D721Med (cell line): ENCODE results near the gene ADAMTSL3.
"Not testable (repeated sequence)": the region's sequence is repeated elsewhere in the genome, so short reads cannot be mapped to it uniquely, and the experiment has no call there.

ENCODE experiments used
- DNase-seq: peaks from one replicate; pipeline ENCODE4 v3.0.0; 2011; ENCODE audit warnings: low spot score; ENCODE audit not compliant: insufficient read length
- FAIRE-seq: peaks from 2 replicates; lab custom pipeline; 2011; peaks lifted over from hg19 to GRCh38; lab: Jason Lieb, UNC
- TF ChIP-seq, protein P1 (sequence below): IDR thresholded peaks from 2 replicates; pipeline ENCODE4 v1.5.1; 2012; ENCODE audit warnings: mild to moderate bottlenecking, control low read depth; ENCODE audit not compliant: insufficient read depth; ENCODE audit errors: missing control alignments

ADAMTSL3 gene

DNA sequence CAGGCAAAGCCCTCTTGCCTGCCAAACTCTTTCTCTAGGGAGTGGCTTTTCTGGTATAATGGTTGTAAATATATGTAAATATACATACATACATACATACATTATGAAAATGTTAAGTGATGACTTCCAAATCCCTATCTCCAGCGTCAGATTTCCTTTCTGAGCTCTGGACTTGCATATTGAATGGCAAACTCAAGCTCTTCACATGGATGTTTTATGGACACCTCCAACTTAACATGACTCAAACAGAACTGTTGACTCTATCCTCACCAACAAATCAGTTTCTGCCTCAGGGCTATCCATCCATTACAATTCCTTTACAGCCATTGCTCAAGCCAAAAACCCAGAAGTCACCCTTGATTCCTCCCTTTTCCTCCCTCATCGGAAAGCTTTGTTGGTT is 45.1 kb downstream of the ADAMTSL3 start:
- DNase-seq (no peak), FAIRE-seq (no peak)
- TF ChIP-seq, protein P1, sequence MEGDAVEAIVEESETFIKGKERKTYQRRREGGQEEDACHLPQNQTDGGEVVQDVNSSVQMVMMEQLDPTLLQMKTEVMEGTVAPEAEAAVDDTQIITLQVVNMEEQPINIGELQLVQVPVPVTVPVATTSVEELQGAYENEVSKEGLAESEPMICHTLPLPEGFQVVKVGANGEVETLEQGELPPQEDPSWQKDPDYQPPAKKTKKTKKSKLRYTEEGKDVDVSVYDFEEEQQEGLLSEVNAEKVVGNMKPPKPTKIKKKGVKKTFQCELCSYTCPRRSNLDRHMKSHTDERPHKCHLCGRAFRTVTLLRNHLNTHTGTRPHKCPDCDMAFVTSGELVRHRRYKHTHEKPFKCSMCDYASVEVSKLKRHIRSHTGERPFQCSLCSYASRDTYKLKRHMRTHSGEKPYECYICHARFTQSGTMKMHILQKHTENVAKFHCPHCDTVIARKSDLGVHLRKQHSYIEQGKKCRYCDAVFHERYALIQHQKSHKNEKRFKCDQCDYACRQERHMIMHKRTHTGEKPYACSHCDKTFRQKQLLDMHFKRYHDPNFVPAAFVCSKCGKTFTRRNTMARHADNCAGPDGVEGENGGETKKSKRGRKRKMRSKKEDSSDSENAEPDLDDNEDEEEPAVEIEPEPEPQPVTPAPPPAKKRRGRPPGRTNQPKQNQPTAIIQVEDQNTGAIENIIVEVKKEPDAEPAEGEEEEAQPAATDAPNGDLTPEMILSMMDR = no peak

DNA sequence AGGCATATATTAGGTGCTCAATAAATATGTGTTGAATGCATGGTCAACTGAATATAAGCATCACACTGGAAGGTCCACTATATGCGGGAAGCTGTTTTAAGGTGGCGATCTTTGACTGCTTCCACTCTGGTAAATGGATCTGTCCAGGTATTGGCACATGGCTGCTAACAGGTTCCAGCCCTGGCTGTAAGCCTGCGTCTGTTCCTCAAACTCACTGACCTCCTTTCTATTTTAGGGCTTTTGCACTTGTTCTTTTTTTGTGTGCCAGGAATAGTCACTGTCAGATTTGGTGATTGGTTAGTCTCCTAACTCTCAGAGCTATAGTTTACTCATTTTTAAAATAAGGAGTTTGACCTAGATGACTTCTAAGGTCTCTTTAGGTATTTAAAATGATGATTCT is 46.2 kb downstream of the ADAMTSL3 start:
- DNase-seq (no peak), FAIRE-seq (no peak)
- TF ChIP-seq, protein P1 = no peak

GRCh38 chr15:83702314-83702713 is 48.4 kb downstream of the ADAMTSL3 start:
- DNase-seq, FAIRE-seq: not testable (repeated sequence)

GRCh38 chr15:83708328-83708727 is 54.4 kb downstream of the ADAMTSL3 start:
- no peak for DNase-seq
- FAIRE-seq = no peak
- TF ChIP-seq, protein P1 = no peak

GRCh38 chr15:83709241-83709640 is 55.3 kb downstream of the ADAMTSL3 start:
- no peak for DNase-seq
- no peak for FAIRE-seq
- TF ChIP-seq, protein P1 = no peak

DNA sequence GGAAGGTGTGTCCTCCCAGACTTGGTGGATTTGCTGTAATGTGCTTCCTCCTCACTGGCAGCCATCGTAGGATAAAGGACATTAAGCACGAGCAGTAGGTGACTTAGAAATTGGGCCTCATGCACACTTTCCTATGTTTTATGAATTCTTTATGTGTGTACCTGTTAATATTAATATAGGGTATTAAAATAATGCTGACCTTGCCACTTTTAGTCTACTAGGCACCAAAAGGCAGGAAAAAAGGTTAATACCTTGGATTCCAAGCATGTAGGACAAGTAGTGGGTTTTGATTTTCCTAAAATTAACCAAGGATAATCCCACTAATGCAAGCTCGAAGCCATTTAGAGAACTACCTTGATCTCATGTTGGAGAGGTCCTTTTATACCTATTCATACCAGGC is 55.9 kb downstream of the ADAMTSL3 start:
- DNase-seq (no peak), FAIRE-seq (no peak)
- TF ChIP-seq, protein P1 = no peak

DNA sequence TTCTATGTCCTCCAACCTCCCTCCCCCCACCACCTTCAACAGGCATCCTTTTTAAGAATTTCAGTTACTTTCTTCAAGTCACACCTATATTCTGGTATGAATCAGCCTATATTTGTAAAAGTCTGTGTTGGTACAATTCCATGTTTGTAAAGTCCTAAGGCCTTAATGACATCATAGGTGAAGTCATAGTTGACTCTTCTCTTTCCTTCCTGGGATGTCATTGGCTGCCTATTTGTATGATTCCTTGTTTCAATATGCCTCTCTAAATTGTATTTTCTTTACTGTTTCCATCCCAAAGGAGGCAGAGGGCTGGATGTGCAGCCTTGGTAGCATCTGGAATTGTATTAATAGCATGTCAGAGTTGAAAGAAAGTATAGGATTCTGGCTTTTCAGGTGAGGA is 56.5 kb downstream of the ADAMTSL3 start:
- DNase-seq (no peak), FAIRE-seq (no peak)
- TF ChIP-seq, protein P1 = no peak

GRCh38 chr15:83711236-83711635 is 57.3 kb downstream of the ADAMTSL3 start:
- no peak for DNase-seq
- TF ChIP-seq, protein P1 = no peak
- FAIRE-seq = no peak
